GM18907 (cell line): Measurements from ENCODE around the gene NRAP.

Experiments used
- ATAC-seq: cut with Tn5 transposase; IDR thresholded peaks from one replicate; pipeline ENCODE4 v1.9.1; 2021; ENCODE audit warnings: mild to moderate bottlenecking, moderate library complexity; ENCODE audit not compliant: unreplicated experiment

The NRAP gene, protein sequence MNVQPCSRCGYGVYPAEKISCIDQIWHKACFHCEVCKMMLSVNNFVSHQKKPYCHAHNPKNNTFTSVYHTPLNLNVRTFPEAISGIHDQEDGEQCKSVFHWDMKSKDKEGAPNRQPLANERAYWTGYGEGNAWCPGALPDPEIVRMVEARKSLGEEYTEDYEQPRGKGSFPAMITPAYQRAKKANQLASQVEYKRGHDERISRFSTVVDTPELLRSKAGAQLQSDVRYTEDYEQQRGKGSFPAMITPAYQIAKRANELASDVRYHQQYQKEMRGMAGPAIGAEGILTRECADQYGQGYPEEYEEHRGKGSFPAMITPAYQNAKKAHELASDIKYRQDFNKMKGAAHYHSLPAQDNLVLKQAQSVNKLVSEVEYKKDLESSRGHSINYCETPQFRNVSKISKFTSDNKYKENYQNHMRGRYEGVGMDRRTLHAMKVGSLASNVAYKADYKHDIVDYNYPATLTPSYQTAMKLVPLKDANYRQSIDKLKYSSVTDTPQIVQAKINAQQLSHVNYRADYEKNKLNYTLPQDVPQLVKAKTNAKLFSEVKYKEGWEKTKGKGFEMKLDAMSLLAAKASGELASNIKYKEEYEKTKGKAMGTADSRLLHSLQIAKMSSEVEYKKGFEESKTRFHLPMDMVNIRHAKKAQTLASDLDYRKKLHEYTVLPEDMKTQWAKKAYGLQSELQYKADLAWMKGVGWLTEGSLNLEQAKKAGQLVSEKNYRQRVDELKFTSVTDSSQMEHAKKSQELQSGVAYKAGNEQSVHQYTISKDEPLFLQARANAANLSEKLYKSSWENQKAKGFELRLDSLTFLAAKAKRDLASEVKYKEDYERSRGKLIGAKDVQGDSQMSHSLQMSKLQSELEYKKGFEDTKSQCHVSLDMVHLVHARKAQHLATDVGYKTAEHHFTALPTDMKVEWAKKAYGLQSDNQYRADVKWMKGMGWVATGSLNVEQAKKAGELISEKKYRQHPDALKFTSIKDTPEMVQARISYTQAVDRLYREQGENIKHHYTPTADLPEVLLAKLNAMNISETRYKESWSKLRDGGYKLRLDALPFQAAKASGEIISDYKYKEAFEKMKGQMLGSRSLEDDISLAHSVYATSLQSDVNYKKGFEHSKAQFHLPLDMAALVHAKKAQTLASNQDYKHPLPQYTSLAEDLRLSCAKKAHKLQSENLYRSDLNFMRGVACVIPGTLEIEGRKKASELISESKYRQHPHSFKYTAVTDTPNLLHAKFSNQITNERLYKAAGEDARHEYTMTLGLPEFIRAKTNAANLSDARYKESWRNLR (N-terminal part only)

DNA sequence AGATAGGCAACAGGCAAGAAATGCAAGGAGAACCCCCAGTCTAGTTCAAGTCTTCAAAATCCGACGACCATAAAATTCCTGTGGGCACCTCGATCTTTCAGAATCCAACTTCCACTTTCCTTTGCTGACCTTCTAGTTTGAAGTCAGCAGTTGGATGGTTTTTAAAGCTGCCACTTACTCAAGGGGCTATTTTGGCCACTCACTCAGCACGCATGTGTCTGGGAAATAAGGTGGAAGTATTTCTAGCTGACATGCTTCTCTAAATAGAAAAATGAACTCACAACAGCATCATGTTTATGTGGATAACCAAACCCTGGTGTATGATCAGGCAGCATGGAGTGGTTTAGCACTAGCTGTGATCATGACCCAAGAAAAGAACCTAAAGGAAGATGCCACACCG is at the start of gene NRAP:
NRAP (minus strand) TSS at position 134 of the 400 bp plus-strand sequence. CDS start 159 bp downstream, outside the sequence.
- ATAC-seq: no peak

DNA sequence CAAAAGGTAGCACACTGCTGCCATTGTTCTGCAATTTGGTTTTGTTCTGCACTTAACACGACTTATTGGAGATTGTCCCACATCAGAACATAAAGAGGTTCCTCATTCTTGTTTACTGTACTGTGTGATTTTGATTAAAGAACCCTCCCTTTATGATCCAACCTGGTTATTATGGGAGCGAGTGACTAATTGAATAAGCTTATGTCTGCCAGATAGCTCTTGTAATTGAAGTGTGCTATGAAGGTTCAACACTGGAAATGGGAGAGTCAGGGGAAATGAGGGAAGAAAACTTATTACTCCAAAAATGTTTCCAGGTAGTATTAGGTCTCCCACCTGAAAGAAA is 49.8 kb upstream of the NRAP start:
- ATAC-seq: no peak

DNA sequence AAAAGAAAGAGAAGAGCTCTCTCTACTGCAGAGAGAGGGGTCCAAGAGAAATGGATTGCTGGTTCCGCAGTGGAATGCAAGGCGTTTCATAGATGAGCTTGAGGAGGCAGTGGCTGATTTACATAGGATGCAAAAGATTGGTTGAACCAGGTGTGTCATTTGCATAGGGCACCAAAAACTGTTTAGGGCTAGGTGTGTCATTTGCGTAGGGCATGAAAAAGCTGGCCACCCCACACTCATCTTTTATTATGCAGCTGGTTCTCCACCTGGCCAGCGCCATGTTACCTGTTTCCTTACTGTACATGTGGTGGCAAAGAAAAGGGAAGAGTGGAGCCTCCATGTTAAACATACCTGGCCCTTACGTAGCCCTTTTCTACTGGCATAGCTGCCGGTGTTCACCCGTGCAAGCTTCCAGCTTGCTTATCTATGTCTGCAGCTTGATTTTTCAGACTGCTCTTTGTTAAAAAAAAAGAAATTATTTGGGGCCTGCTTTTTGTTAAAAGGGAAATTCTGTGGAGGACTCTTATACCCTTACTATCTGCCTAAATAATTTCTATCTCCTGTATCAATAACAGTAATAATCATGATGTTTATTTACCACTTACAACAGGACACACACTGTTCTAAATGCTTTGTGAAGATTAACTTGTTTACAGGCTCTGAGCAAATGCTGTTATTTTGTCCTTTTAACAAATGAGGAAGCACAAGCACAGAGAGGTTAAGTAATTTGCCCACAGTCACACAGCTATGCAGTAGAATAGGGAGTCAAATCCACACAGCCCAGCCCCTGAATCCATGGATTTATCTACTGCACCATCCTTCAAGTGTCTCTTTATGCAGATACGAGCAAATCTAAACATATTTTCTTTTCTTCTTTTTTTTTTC is 49.2 kb upstream of the NRAP start:
- no peak for ATAC-seq

DNA sequence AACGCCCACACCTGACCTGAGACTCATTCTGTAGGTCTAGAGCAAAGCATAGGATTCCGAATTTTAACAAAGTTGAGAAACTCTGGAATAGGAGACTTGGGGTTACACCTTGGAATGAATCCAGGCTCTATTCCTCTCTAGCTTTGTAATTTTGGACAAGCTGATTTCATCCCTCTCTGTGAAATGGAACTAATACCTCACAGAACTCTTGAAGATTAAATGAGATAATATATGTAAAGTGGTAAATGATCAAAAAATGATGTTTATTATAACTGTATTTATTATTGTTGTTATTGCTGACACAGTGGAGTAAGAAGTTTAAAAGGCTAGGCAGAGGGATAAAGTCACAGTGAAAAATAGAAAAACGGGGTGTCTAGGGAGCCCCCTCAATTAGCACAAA is 48.2 kb upstream of the NRAP start:
- ATAC-seq: no peak

DNA sequence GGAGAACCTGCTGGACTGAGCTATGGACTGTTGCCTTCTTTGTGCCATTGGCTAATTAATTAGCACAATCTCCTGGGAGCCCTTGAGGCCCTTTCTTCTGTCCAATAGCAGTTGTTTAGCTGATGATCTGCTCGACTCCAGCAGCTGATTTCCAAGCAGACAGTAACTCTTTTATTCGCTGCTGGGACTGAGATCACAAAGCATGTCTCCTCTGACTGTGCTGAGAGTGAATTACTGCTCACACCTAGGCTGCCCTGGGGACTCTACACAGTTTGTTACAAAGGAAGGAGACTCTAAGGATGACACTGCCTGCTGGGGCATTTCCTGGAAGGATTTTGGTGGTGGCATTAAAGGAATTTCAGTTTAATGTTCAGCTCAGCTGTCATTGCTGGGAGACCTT is 47.3 kb upstream of the NRAP start:
- ATAC-seq: no peak

DNA sequence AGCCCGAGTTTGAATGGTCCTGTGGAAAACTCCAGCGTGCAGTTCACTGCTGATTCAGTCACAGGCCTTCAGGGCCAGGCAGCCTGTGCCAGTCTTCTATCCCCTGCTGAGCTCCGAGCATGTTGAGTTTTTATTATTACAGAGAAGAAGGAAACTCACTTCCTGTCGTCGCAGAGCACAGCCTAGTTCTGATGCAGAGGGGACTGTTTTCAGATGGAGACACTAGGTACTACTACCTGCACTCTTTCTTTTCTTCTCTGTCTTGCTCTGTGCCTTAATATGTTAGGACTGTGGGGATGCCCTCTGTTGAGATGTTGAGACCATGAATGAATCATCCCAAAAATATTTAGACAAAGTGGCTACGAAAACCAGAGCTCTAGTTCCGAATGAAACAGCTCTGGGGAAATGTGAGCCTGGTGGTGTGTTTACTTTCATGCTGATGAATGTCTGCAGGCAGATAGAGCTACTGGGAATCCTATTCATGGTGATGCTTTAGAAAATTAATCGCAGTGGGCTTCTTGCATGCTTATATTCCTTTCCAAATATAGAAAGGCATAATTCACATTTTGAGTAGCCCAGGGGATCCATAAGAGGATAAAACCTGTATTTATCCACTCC is 45.5 kb upstream of the NRAP start:
- no peak for ATAC-seq

DNA sequence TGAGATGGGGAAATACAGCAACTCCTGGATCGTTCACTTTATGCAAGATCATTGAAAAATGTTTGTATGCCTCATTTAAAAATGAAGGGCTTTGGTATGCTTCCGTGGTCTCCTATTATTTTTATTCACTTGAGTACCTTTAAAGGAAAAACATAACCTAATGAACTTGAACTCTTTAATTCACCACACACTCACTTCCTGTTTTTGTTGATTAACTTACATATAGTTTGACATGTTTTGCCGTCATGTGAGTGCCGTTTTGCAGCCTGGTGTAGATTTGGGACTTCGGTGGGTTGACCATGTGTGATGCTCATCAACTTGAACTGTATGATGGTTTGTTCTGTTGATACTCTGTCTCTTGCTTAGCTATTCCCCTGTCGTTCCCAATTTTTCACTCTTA is 44.8 kb upstream of the NRAP start:
- ATAC-seq: no peak

DNA sequence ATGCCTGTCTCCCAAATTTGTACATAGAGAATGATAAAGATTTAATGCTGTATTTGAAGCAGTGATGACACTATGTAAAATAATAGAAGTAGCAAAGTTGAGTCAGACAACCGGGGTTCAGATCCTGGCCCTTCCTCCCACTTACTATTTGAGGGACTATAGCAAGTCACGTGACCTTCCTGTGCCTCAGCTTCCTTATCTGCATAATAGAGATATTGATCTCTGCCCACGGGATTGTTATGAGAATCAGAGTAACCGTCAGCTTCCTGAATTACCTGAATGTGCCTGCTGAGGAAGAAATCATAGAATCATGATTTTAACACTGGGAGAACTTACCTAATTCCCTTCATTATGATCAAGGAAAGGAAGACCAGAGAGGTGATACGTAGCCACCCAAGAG is 42.8 kb upstream of the NRAP start:
- no peak for ATAC-seq

DNA sequence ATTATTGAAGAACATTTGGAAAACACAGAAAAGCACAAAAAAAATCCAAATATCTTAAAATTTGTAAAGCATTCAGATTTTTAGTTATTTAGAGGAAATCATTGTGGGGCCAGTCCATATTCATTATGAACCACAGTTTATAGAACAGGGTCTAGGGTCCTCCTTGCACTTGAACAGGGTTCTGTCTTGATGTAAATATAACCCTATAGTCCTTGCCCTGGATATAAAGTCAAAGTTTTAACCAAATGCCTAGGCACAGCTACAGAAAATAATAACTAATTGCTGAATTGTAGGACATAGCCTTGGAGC is 41.5 kb upstream of the NRAP start:
- no peak for ATAC-seq

DNA sequence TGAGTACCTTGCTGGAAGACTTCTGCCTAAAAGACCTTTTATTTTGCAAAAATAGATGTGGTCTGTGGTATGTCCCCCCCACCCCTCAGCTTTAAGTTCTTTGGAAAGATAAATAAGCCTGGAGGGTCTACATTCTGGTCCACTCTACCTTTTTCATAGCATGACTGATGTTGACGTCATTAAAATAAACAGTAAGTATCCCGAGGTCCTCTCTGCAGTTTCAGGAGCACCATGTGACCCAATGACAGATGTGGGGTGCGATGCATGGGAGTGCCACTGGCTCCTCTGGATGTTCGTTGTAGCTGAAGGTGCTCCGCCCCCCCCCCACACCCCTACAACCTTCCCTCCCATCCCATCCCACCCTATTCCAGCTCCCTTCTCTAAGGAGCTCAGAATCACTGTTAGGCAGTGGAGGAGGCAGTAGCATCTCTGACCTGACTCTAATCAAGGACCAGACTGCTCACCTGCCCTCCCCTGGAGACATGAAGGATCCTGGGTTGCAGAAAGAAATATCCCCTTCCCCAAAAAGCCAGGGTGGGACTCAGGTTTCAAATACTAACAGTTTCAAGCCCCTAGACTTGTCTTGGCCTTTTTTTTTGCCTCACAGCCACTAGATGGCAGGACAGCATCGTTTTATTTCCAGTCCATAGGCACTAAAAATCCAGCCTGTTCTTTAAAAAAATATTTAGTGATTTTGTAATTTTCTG is 40.9 kb upstream of the NRAP start:
- ATAC-seq: no peak

DNA sequence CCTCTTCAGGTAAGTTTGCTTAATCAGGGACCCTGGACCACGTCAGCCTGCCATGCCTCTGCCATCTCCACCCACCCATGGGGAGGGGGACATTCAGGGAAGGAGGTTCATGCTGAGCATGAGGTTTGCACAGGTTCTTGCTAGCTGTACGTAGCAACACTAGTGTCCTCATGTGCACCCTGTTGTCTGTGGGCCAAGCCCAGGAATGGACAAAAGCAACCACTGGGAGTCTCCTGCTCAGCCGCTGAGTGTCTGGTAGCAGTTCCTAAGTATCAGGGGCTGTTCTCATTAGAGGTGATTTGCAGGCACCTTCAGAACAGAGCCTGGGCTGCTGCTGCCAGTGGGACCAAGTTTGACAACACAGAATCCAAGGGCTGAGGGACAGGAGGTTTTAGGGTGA is 33.8 kb upstream of the NRAP start:
- no peak for ATAC-seq

DNA sequence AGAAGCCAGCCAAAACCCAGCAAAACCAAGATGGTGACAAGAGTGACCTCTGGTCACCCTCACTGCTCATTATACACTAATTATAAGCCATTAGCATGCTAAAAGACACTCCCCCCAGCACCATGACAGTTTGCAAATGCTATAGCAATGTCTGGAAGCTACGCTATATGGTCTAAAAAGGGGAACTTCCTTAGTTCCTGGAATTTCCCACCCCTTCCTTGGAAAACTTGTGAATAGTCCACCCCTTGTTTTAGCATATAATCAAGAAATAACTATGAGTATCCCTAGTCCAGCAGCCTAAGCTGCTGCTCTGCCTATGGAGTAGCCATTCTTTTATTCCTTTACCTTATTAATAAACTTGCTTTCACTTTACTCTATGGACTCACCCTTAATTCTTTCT is 31.9 kb upstream of the NRAP start:
- no peak for ATAC-seq

DNA sequence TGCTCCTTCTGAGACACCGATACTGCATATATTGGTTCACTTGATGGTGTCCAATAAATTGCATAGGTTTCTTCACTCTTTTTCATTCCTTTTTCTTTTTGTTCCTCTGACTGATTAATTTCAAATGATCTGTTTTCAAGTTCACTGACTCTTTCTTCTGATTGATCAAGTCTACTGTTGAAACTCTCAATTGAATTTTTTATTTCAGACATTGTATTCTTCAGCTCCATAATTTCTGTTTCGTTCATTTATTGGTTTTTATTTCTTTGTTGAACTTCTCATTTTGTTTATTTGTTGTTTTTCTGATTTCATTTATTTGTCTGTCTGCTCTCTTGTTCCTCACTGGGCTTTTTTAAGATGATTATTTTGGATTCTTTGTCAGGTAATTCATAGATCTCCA is 29.5 kb upstream of the NRAP start:
- ATAC-seq: no peak

DNA sequence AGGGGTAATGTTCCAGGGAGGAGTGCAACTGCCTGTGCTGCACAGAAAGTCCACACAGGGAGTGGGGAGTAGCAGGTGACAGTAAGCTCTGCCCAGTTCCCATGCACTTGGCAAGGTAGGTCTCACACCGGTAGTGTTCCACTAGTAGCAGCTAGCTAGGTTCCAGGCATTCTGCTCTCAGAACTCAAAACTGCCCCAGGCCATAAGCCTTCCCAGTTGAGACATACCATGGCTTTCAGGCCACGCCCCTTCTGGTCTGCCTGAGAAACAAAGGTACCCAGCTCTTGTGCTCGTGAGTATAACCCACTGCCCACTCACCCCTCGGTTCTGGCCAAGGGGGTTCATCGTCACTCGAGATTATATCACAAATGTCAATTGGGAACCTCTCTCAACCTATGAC is 28.4 kb upstream of the NRAP start:
- no peak for ATAC-seq

DNA sequence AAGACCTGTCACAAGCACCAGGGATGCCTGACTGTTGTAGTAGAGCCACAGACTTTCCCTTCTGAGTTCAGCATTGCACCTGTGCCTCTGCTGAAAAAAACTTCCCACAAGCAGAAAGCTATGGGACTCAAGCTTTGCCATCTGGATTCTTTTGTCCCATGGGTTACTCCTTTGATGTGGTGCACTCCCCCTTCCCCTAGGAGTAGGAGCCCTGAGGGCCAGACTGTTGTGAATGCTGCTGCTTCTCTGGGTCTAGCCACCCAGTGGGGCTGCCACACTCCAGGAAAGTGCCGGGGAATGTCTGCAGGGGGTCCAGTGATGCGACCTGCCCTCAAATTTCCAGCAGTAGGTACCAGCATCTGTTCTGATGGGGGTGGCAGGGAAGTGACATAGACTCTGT is 27.5 kb upstream of the NRAP start:
- no peak for ATAC-seq

DNA sequence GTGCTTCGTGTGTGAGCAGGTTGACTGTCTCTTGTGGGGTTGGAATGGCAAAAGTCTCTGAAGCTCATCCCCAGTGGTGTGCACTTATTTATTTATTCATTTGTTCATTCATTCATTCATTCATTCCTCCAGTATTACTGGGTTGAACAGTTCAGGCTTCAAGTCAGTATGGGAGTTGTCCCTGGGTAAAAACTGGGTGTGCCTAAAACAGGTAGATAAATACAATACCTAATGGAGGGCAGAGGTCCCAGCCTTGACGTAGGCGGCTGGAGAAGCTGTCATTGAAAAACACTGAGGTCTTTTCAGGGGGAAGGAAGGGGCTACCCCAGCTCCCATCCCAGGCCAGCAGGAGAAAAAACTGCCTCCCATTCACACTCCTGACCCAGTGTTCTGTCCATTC is 26.9 kb upstream of the NRAP start:
- ATAC-seq: no peak

DNA sequence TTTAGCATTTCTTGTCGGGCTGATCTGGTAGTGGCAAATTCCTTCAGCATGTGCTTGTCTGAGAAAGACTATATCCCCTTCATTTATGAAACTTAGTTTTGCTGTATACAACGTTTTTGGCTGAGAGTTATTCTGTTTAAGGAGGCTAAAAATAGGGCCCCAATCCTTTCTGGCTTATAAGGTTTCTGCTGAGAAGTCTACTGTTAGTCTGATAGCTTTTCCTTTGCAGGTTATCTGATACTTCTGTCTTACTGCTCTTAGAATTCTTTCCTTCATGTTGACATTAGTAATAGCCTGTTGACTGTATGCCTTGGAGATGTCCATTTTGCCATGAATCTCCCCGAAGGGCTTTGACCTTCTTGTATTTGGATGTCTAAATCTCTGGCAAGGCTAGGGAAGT is 25.7 kb upstream of the NRAP start:
- no peak for ATAC-seq

DNA sequence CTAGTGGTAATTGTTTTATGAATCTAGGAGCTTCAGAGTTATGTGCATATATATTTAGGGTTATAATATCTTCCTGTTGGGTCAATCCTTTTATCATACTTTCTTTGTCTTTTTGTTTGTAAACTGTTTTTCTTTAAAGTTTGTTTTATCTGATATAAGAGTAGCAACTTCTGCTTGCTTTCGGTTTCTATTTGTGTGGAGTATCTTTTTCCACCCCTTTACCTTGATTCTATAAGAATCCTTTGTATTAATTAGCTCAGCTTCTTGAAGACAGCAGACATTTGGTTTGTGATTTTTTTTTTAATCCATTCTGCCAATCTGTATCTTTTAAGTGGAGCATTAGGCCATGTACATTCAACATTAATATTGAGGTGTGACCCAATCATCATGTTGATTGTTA is 25.2 kb upstream of the NRAP start:
- ATAC-seq: no peak

DNA sequence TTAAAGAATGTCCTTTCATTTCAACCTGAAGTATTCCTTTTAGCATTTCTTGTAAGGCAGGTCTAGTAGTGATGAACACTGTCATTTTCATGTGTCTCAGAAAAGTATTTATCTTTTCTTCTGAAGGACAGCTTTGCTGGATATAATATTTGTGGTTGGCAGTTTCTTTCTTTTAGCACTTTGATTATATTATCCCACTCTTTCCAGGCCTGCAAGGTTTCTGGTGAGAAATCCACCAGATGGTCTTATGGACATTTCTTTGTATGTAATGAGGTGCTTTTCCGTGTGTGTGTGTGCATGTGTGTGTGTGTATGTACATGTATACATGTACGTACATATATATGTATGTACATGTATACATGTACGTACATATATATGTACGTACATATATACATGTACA is 23.2 kb upstream of the NRAP start:
- ATAC-seq: no peak

DNA sequence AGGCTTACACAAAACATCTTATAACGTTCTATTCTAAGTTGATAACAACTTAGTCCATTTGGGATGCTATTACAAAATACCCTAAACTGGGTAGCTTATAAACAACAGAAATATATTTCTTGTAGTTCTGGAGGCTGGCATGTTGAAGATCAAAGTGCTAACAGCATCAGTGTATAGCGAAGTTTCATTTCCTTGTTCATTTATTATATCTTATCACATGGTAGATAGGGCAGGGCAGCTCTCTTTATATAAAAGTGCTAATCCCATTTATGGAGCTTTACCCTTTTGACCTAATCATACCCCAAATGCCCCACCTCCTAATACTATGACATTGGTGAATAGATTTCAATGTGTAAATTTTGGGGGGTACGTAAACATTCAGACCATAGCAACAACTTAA is 22.2 kb upstream of the NRAP start:
- ATAC-seq: no peak
